Endodermal cell (in vitro differentiated cells): Measurements from ENCODE around the gene SIK2. TPM values are rescaled to one million over a fixed set of nuclear protein-coding genes. Genes with fewer than 3 reads are reported as not detected.

Experiments
- DNase-seq: peaks from one replicate; pipeline ENCODE4 v3.0.0-alpha.2; 2017
- H3K27ac ChIP-seq: 2 replicates; pipeline ENCODE4 v1.5.1; 2013; ENCODE audit warnings: mild to moderate bottlenecking, low read depth, low read length, moderate library complexity
- H3K27me3 ChIP-seq: 2 replicates; pipeline ENCODE4 v1.6.1; 2013; ENCODE audit warnings: mild to moderate bottlenecking, low read length, moderate library complexity; ENCODE audit not compliant: insufficient read depth, control insufficient read depth, poor library complexity, severe bottlenecking
- H3K36me3 ChIP-seq: 2 replicates; pipeline ENCODE4 v1.7.0; 2013; ENCODE audit warnings: mild to moderate bottlenecking, low read length, moderate library complexity; ENCODE audit not compliant: control insufficient read depth, insufficient read depth
- H3K4me1 ChIP-seq: one replicate; pipeline ENCODE4 v1.7.0; 2013; ENCODE audit warnings: low read length; ENCODE audit not compliant: control insufficient read depth, insufficient read depth
- H3K4me3 ChIP-seq: 2 replicates; pipeline ENCODE4 v1.5.1; 2013; ENCODE audit warnings: mild to moderate bottlenecking, low read length, moderate library complexity
- H3K9ac ChIP-seq: 2 replicates; pipeline ENCODE4 v1.6.1; 2013; ENCODE audit warnings: mild to moderate bottlenecking, low read length, moderate library complexity; ENCODE audit not compliant: poor library complexity, severe bottlenecking; ENCODE audit errors: extremely low read depth
- H3K9me3 ChIP-seq: 2 replicates; pipeline ENCODE4 v1.6.1; 2013; ENCODE audit warnings: mild to moderate bottlenecking, low read length, moderate library complexity; ENCODE audit not compliant: control insufficient read depth
- H3K27ac Mint-ChIP-seq: 2 replicates; pipeline ENCODE4 v1.8.0; 2020; ENCODE audit warnings: mixed read lengths
- H3K27me3 Mint-ChIP-seq: 2 replicates; pipeline ENCODE4 v1.8.0; 2021; ENCODE audit warnings: mild to moderate bottlenecking, mixed read lengths; ENCODE audit not compliant: insufficient read depth
- H3K36me3 Mint-ChIP-seq: 2 replicates; pipeline ENCODE4 v1.8.0; 2020; ENCODE audit warnings: low read depth, mixed read lengths
- H3K4me1 Mint-ChIP-seq: 2 replicates; pipeline ENCODE4 v1.8.0; 2020; ENCODE audit warnings: mixed read lengths
- H3K4me3 Mint-ChIP-seq: 2 replicates; pipeline ENCODE4 v1.8.0; 2020; ENCODE audit warnings: mild to moderate bottlenecking, moderate library complexity, mixed read lengths
- H3K9me3 Mint-ChIP-seq: 2 replicates; pipeline ENCODE4 v1.8.0; 2020; ENCODE audit warnings: mild to moderate bottlenecking, mixed read lengths
- WGBS, 2 experiments: methylation state at CpG; one replicate each; pipeline versions ENCODE4 v1.1.5 to v1.1.7; 2013; ENCODE audit warnings: missing lambda C conversion rate in 2 of 2, mixed read lengths in 1 of 2; ENCODE audit not compliant: insufficient coverage in 1 of 2, insufficient read length in 1 of 2; 5-methylcytosine and 5-hydroxymethylcytosine counted together
- total RNA-seq, 2 donors: library from RNA; stranded (reverse); fragmentation: NEBNext Ultra II Directional in 1 of 2; extraction: Animal tissue kit (Norgen Biotek cat#: 25700) in 1 of 2; gene quantifications; 2 replicates in 1 of 2; 3 replicates in 1 of 2; pipeline ENCODE4 v1.2.1, GENCODE V29; 2021
- TF ChIP-seq, protein P1 (sequence below): fragments of 200-600 bp; sonication (generic); conservative IDR thresholded peaks from 2 replicates; pipeline ENCODE4 v1.5.0; 2021; ENCODE audit warnings: antibody characterized with exemption, mild to moderate bottlenecking

The SIK2 gene
- total RNA-seq, 2 donors from 2014 or later, result 13.2 to 13.4 TPM

DNA sequence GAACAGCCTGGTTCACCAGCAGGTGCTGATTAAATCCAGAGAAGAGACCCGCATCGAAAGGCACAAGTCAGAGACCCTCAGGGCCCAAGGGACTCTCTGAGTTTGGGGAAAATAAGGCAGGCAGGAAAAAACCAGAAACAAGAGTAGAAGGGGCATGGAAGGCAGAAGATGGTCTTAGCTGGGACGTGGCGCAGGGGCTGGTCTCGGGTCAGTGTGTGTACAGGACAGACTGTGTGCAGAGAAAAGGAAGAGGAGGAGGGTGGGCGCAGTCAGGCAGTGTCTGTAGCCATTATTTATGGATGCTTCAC is 132.7 kb downstream of the SIK2 start:
- no peak overlapping the region for H3K9ac ChIP-seq
- no peaks in the 10 kb centered on the region for H3K27me3 ChIP-seq
- H3K9me3 ChIP-seq, result no peaks in the 10 kb centered on the region
- H3K27me3 Mint-ChIP-seq, result no peaks in the 10 kb centered on the region
- H3K4me1 ChIP-seq, result peaks cover under 1% of the 10 kb centered on the region
- no peaks in the 10 kb centered on the region for H3K9me3 Mint-ChIP-seq
- H3K4me3 Mint-ChIP-seq, result no peak overlapping the region
- peak overlapping the region; percentile 14 for H3K27ac Mint-ChIP-seq
- no peak overlapping the region for H3K4me3 ChIP-seq
- DNase-seq, result no peak
- peak overlapping the region; percentile 95 for H3K27ac ChIP-seq
- peaks cover 32% of the 10 kb centered on the region for H3K36me3 ChIP-seq
- H3K36me3 Mint-ChIP-seq, result peaks cover 11% of the 10 kb centered on the region
- TF ChIP-seq, protein P1, sequence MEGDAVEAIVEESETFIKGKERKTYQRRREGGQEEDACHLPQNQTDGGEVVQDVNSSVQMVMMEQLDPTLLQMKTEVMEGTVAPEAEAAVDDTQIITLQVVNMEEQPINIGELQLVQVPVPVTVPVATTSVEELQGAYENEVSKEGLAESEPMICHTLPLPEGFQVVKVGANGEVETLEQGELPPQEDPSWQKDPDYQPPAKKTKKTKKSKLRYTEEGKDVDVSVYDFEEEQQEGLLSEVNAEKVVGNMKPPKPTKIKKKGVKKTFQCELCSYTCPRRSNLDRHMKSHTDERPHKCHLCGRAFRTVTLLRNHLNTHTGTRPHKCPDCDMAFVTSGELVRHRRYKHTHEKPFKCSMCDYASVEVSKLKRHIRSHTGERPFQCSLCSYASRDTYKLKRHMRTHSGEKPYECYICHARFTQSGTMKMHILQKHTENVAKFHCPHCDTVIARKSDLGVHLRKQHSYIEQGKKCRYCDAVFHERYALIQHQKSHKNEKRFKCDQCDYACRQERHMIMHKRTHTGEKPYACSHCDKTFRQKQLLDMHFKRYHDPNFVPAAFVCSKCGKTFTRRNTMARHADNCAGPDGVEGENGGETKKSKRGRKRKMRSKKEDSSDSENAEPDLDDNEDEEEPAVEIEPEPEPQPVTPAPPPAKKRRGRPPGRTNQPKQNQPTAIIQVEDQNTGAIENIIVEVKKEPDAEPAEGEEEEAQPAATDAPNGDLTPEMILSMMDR, result no peak
- H3K4me1 Mint-ChIP-seq, result peaks cover 20% of the 10 kb centered on the region
- 92% methylated on average over 5 to 6 of the region's 6 CpGs for WGBS, 2 experiments

DNA sequence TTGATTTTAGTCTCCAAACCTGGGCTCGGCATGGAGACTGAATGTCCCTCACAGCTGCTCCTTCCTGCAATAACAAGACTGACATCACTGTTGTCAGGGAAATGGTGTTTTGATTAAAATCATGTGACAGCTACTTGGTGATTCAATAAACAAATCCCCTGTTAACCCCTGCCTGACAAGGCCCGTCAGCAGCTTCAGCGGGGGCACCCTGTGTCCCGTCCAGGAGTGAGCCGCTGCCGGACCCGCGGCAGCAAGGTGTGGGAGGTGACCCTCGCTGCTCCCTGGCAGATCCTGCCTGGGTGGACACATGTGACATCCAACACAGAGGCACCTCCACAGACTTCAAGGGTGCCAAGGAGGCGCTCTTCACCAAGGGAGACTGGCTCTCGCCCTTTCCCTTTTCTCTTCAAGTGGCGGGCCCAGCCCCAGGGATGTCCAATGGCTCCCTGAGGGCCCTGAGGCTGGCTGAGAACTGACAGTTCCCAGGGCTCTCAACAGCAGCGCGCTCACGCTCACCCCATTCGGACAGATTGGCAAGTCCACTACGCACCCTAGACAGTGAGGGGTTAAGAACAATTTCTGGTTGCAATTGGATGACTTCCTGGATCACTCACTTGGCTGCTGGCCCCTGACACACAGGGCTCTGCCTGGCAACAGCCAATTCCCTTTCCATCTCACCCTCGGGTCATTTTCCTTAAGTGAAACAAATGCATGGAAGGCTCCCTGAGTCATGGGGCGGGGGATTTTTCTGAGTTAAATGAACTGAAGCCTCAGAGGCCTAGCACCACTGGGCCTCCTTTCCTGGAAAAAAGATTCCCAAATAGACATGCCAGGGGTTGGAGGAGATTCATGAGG is 133.2 kb downstream of the SIK2 start:
- H3K4me1 Mint-ChIP-seq, result peaks cover 18% of the 10 kb centered on the region
- TF ChIP-seq, protein P1, result no peak
- H3K4me1 ChIP-seq, result peaks cover 2% of the 10 kb centered on the region

DNA sequence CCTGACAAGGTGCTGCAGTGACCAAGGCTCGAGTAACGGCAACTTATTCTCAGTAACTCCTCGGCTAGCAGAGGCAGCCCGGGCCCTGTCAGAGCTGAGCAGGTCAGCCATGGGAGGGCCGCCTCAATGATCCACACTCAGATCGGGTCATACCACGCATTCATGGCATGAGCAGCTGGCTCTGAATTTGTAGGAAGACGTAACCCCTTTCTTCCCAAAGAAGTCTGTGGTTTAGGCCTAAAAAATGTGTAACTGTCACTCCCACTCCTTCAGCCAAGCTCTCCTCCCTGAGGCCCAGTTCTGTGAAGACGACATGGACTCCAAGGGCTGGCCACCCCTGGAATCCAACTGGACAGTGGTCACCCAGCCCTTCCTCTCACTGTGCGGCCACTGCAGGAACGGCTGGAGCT is 133.9 kb downstream of the SIK2 start:
- Histone ChIP-seq H3K4me3 (no peak overlapping the region), H3K27ac (peak overlapping the region; percentile 95), H3K36me3 (peaks cover 45% of the 10 kb centered on the region), H3K9ac (no peak overlapping the region), H3K4me1 (peaks cover 6% of the 10 kb centered on the region), H3K27me3 (no peaks in the 10 kb centered on the region), H3K9me3 (no peaks in the 10 kb centered on the region)
- Mint-ChIP-seq H3K36me3 (peaks cover 16% of the 10 kb centered on the region), H3K27me3 (no peaks in the 10 kb centered on the region), H3K27ac (peak overlapping the region; percentile 28), H3K4me3 (no peak overlapping the region), H3K4me1 (peaks cover 23% of the 10 kb centered on the region), H3K9me3 (no peaks in the 10 kb centered on the region)
- WGBS, 2 experiments, result 92 to 98% methylated on average over 10 to 11 of the region's 11 CpGs
- TF ChIP-seq, protein P1, result no peak
- no peak for DNase-seq

More for the DNA sequence above, 133.2 kb downstream of the SIK2 start:
- no peak overlapping the region for H3K4me3 Mint-ChIP-seq
- no peaks in the 10 kb centered on the region for H3K27me3 Mint-ChIP-seq
- Histone ChIP-seq H3K9me3 (no peaks in the 10 kb centered on the region), H3K36me3 (peaks cover 38% of the 10 kb centered on the region), H3K27ac (peak overlapping the region; percentile 95), H3K27me3 (no peaks in the 10 kb centered on the region), H3K4me3 (no peak overlapping the region), H3K9ac (no peak overlapping the region)
- WGBS, 2 experiments, result 92 to 94% methylated on average over 14 to 19 of the region's 19 CpGs
- H3K27ac Mint-ChIP-seq, result peak overlapping the region; percentile 28
- DNase-seq, result peak; percentile 57
- no peaks in the 10 kb centered on the region for H3K9me3 Mint-ChIP-seq
- H3K36me3 Mint-ChIP-seq, result peaks cover 12% of the 10 kb centered on the region
